ENCODE results near the gene DDC.
A peak's percentile ranks its signal among the peaks of the same experiment; 100 is the strongest.

The DDC gene

GRCh38 chr7:50450590-50451032, 114.6 kb downstream of the DDC start:
- DNase-seq: no peak

- DNase-seq: peak; percentile 75 to 87
Measured at GRCh38 chr7:50449881-50450589, 115.2 kb downstream of the DDC start, which contains the start of gene FIGNL1. FIGNL1 (minus strand) TSS chr7:50450350; CDS start chr7:50447287, 3,063 bp downstream.

DNA sequence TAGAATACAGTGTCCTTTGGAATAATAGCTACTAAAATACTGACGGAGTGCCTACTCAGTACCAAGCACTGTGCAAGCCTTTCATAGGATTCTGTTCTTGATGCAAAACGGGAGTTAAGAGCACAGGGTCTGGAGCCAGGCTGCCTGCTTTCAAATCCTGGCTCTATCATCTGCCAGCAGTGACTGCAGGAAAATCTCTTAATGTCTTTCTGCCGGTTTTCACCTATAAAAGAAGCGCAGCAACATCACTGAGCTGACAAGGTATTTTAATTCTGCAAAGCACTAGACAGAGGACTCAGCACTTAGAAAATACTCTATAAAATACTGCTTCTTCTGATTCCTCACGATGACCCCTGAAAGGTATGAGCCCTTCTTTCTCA, 115.7 kb downstream of the DDC start:
- no peak for DNase-seq

- no peak for DNase-seq
Measured at GRCh38 chr7:50448823-50449222, 116.4 kb downstream of the DDC start.

DNA sequence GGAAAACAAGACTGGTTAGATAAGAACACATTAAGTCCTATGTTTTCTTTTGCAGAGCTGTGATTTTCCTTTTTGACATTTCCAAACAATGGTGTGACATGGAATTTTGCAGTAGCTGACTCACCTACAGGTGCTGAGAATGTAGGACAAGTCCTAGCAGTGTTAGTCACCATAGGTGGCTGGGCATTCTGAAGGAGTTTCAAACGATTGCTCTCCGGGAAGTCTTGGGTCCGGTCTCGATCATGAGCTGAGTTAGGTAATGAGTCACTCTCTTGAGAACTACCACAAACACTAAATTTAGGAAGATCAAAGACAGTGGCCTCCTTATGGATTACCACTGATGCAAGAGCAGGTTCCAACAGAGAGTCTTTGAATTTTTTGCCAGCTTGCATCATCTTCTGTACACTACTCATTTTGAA, 118.7 kb downstream of the DDC start:
- DNase-seq: no peak

- DNase-seq: peak; percentile 52 to 54
Measured at GRCh38 chr7:50436133-50436806, 128.9 kb downstream of the DDC start.

DNA sequence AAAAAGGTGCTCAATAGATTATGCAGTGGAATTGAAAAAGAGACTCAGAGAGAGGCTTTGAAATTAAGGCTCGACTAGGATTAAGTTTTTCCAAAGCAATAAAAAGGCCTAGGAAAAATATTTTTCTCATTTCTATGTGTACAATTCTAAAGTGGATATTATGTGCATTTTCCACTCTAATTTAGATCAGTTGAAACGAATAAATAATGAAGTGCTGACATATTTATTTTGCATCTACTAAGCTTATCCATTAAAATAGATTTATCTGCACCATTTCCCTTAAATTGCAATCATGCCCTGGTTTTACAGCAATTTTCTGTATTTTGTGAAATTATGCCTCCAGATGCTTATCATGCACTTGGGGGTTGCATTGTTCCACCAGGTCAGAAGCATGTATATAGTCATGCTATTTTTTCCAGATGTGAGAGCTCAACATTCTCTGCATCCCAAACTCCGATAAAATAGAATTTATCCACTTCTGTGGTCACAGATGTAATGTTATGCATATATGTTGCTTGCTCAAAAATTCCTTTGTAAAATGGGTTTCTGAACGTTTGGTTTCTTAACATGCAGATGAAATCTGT, 133.4 kb downstream of the DDC start:
- DNase-seq: no peak

DNA sequence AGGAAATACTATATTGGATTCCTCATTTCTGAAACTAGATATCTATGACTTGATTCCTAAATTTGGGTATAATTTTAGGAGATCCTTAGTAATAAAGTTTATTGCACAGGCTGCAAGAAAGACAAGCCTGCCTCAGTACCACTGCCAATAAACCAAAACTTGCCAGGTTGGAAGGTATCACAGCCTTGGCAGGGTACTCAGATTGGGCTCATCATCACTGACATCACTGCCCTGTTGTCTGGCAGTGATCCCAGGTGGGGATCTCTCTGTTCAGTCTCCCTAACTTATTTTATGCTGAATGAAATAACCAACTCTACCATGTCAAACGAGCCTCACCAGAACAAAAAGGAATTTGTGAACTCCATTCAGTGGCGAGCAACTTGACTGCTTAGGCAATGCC, 133.9 kb downstream of the DDC start:
- DNase-seq: no peak

- DNase-seq: no peak
Measured at GRCh38 chr7:50428911-50429310, 136.3 kb downstream of the DDC start.

GRCh38 chr7:50427518-50427917, 137.7 kb downstream of the DDC start:
- DNase-seq: no peak

DNA sequence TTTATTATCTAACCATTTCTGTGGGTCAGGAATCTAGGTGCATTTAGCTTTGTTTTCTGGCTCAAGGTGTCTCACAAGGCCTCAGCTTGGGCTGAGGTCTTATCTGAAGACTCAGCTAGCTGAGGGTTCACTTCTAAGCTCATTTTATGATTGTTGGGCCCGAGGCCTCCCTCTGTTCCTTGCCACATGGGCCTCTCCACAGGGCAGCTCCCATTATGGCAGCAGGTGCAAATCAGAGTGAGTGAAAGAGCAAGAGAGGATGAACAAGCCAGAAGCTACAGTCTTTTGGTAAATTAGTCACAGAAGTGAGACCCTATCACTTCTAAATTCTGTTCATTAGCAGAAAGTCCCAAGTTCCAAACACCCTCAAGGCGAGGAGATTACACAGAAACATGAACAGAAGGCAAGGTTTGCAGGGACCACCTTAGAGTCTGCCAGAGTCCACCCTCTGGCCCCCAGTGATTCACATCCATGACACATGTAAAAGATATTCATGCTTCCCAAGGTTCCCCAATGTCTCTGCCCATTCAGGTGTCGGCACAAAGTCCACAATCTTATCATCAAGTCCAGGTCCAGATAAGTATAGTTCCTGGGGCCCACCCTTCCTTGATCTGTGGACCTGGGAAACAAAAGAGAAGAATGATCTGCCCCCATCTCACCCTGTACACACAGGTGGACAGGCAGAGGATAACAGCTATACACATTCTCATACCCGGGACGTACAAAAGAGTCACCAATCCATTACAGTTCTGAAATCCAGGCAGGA, 138.7 kb downstream of the DDC start:
- DNase-seq: no peak

GRCh38 chr7:50425318-50425717, 139.9 kb downstream of the DDC start:
- no peak for DNase-seq

DNA sequence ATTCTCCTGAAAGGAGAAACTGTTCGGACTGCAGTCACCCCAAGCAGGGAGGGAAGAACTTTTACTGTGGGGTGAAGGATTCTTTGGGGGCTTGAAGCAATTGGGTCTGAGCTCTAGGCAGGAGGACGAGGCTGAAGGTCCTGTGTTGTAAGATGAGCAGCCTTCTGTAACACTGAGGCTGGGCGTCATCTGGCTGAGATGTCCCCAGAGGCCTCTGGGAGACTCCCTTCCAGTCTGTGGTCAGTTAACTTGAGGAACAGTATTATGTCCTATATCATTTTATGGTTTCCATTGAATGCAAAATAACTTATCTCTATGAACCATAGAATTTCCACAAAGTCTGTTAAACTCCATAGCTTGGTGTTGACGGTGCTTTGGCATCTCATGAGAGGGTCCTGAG, 141.3 kb downstream of the DDC start:
- no peak for DNase-seq

- DNase-seq: no peak
Measured at GRCh38 chr7:50422858-50423257, 142.3 kb downstream of the DDC start.

DNA sequence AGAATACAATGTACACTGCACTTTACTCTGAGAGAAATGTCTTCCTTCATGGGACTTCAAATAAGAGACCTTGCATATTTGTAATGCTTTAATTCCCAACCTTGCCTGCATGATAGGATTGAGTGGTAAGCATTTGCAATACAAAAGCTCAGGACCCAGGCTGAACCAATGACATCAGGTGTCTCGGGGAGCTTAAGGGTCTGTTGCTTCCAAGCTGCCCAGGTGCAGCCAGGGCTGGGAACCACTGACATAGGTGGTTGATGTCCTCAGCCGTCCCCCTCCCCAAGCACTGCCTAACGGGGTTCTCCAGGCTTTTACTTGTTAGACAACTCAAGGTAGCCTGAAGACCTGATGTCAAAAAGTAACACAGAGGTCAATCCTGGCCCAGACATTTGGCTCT, 144.2 kb downstream of the DDC start:
- no peak for DNase-seq

GRCh38 chr7:50418526-50419290, 146.5 kb downstream of the DDC start:
- no peak for DNase-seq

GRCh38 chr7:50418086-50418515, 147.1 kb downstream of the DDC start:
- peak; percentile 85 to 89 for DNase-seq

GRCh38 chr7:50416527-50417182, 148.6 kb downstream of the DDC start:
- peak; percentile 85 to 91 for DNase-seq

- no peak for DNase-seq
Measured at GRCh38 chr7:50415844-50416364, 149.3 kb downstream of the DDC start.

DNA sequence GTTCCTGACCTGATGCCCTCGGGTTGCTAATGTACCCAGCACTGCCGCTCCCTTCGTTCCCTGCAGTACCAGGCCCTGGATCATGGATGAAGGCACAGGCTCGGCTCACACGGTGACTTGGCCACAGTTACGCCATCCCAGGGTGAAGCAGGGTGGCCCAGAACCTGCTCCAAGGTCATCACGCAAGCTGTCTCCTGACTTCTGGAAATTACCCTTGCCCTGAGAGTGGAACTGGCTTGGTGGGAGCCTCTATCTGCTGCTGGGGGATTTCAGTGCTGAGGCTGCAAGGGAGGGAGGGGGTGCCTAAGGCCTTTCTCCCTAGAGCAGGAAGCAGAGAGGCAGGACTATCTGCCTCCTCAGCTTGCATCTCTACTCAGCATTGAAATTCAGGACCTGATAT, 151.6 kb downstream of the DDC start:
- DNase-seq: no peak

GRCh38 chr7:50412973-50413372, 152.2 kb downstream of the DDC start:
- peak in 1 of 2 donors; percentile 17 for DNase-seq
